ENCODE results near the gene AK8. TPM values are rescaled to one million over a fixed set of nuclear protein-coding genes. Genes with fewer than 3 reads are reported as not detected.

Gene AK8
- total and polyA plus RNA-seq, 12 donors = 0.09 to 1.0 (median 0.21) TPM; not detected in 6

DNA sequence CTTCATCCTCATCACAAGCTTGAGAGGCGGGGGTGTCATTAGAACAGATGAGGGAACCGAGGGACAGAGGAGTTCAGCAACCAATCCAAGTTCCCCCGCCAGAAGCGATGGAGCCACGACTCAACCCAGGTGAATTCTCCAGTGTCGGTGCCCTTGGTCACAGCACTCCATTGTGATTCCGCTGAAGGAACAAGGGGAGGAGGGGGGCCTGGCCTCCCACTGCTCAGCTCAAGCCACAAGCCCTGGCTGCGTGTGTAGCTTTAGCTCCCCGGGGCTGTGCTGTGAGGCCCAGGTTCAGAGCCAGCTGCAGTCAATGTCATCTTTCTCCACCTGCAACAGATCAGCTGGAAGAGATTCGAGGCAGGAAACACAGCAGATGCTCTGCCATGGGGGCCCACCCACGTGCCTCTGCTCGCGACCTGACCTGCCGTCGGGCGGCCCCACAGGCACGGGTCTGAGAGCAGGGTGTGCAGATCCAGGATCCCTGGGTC is 135.2 kb downstream of the AK8 start:
- no peak for ATAC-seq
- H3K27me3 ChIP-seq = peaks cover 0 to 63% (median 51%) of the 10 kb centered on the region in 7 donors
- 46 to 47% methylated on average over 17 of the region's 17 CpGs for WGBS, 2 donors

DNA sequence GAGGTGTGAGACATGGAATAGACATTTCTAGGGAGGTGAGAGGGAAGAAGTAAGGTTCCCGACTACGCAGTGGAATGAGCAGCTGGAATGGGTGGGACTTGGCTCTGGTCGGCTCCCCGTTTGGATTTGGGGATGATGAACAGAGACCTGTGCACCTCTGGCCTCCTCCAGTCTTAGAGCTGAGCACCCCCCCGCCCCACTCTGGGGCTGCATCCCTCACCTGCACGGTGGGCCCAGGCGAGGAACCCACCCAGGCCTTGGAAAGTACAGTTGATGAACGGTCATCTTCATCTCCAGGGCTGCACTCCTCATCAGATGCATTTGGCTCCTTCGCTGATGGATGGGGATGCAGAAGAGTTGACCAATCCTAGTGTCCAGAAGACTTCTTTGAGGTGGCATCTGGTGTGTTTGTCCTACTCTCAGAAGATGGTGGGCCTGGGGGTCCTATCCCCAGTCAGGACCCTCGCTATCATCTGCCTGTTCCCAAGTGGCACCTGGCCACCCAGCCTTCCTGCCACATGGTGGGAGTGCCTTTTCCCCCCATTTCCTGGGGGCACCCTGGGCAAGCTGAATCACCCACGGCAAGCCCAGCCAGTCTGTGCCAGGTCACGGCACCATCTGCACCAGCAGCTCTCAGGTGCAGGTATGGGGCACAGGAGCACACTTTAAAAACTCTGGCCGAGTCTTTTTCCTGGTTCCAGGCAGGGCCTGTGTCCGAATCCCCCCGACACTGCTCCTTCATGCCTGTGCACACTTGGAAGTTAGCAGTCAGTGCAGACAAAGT is 137.4 kb downstream of the AK8 start:
- Histone ChIP-seq H3K9me3 (no peaks in the 10 kb centered on the region), H3K27ac (no peak overlapping the region), H3K4me3 (no peak overlapping the region), H3K36me3 (no peaks in the 10 kb centered on the region), H3K27me3 (peaks cover 0 to 62% (median 44%) of the 10 kb centered on the region in 7 donors), H3K4me1 (peaks cover 0 to 12% (median 9%) of the 10 kb centered on the region in 9 donors)
- intact Hi-C loops (cut with DNase I) = no loop called here
- no peak for DNase-seq
- TF ChIP-seq, protein P1, sequence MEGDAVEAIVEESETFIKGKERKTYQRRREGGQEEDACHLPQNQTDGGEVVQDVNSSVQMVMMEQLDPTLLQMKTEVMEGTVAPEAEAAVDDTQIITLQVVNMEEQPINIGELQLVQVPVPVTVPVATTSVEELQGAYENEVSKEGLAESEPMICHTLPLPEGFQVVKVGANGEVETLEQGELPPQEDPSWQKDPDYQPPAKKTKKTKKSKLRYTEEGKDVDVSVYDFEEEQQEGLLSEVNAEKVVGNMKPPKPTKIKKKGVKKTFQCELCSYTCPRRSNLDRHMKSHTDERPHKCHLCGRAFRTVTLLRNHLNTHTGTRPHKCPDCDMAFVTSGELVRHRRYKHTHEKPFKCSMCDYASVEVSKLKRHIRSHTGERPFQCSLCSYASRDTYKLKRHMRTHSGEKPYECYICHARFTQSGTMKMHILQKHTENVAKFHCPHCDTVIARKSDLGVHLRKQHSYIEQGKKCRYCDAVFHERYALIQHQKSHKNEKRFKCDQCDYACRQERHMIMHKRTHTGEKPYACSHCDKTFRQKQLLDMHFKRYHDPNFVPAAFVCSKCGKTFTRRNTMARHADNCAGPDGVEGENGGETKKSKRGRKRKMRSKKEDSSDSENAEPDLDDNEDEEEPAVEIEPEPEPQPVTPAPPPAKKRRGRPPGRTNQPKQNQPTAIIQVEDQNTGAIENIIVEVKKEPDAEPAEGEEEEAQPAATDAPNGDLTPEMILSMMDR (IDR thresholded peaks at IDR 0.05) = no peak
- 91 to 93% methylated on average over 15 of the region's 15 CpGs for WGBS, 2 donors
- no peak for ATAC-seq

More for the DNA sequence above, 135.2 kb downstream of the AK8 start:
- Histone ChIP-seq H3K9me3 (no peaks in the 10 kb centered on the region), H3K4me1 (peaks cover 0 to 12% (median 9%) of the 10 kb centered on the region in 9 donors), H3K27ac (no peak overlapping the region), H3K36me3 (no peaks in the 10 kb centered on the region), H3K4me3 (no peak overlapping the region)
- intact Hi-C loops (cut with DNase I) = no loop called here
- TF ChIP-seq, protein P1 (IDR thresholded peaks at IDR 0.05) = no peak
- DNase-seq = no peak

DNA sequence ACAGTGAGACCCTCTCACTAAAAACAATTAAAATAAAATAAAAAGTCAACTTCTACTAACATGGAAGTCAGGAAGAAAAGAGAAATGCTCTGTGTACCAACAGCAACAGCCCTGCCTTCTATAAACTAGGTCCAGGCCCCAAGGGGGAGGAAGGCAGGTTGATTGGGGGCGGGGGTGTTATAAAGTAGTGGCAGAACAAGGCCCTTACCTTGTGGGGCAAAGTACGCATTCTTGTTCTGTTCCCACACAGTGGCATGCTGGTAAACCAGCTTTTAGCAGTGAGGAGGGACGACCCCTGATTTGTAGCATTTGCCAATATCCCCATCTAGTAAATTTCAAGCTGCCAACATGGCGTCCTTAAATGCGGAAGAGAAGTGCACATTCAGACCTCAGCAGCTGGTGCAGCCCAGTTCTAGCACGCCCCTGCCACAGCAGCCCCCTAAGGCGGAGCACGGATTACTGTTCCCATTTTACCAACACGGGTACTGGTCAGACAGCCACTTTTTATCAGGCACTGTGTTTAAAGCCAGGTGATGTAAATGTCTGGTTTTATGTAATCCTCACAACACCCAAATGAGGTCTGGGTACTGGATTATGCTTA is 138.3 kb downstream of the AK8 start:
- intact Hi-C loops (cut with DNase I) = no loop called here
- Histone ChIP-seq H3K27me3 (peaks cover 0 to 64% (median 41%) of the 10 kb centered on the region in 7 donors), H3K4me3 (no peak overlapping the region), H3K36me3 (no peaks in the 10 kb centered on the region), H3K27ac (no peak overlapping the region), H3K9me3 (no peaks in the 10 kb centered on the region), H3K4me1 (peaks cover 0 to 12% (median 7%) of the 10 kb centered on the region in 9 donors)
- WGBS, 2 donors = 93 to 94% methylated on average over 9 of the region's 9 CpGs
- TF ChIP-seq, protein P1 (IDR thresholded peaks at IDR 0.05) = no peak
- no peak for DNase-seq
- no peak for ATAC-seq

DNA sequence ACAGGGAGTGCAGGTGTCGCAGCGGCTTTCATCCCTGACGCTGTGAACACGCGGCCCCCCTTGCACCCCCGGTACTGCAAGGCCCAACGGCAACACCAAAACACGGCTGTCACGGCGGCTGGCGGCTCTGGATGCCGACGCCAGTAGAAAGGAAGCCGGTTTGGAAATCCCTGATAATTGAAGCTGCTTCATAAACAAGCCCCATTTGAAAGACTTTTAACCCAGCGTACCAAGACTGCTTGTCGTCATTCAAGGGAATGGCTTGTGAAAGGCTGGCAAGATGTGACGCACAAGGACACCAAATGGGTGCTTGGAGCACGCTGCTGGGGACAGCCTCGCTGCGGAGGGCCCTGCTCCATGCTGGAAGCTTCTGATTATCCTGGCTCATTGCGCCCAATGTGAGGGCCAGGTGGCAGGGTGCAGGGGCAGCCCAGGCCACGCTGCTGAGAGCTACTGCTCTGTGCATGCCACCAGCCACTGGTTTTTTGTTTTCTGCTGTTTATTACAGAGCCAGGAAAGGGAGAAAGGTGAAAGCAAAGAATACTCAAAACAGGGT is 144.7 kb downstream of the AK8 start:
- Histone ChIP-seq H3K4me1 (no peaks in the 10 kb centered on the region), H3K4me3 (no peak overlapping the region)
- no peak for DNase-seq

More for the DNA sequence above, 144.7 kb downstream of the AK8 start:
- TF ChIP-seq, protein P1 (IDR thresholded peaks at IDR 0.05) = no peak
- H3K9me3 ChIP-seq = no peaks in the 10 kb centered on the region
- no peak for ATAC-seq
- H3K36me3 ChIP-seq = no peaks in the 10 kb centered on the region
- intact Hi-C loops (cut with DNase I) = no loop called here
- WGBS, 2 donors = 63 to 72% methylated on average over 22 of the region's 22 CpGs
- H3K27ac ChIP-seq = no peak overlapping the region
- peaks cover 0 to 20% (median 0%) of the 10 kb centered on the region in 7 donors for H3K27me3 ChIP-seq
